CD14-positive monocyte (primary cell): ENCODE measurements around the gene MRPS9. TPM values are rescaled to one million over a fixed set of nuclear protein-coding genes. Genes with fewer than 3 reads are reported as not detected.

ENCODE experiments used
- DNase-seq, 3 donors: peaks; one replicate each; pipeline ENCODE4 v3.0.0-alpha.2; 2011 to 2022
- H2AFZ ChIP-seq: 2 replicates; pipeline ENCODE4 v1.6.0; 2012; ENCODE audit warnings: mild to moderate bottlenecking, low read depth, low read length, inconsistent platforms; ENCODE audit not compliant: insufficient read depth, poor library complexity, severe bottlenecking
- H3K27ac ChIP-seq, 2 donors: 1 replicate in 1 of 2; 2 replicates in 1 of 2; pipeline ENCODE4 v1.5.1; 2012 to 2013; ENCODE audit warnings: low read length in 2 of 2, control low read depth in 1 of 2, inconsistent platforms in 1 of 2, low read depth in 1 of 2, mild to moderate bottlenecking in 1 of 2
- H3K27me3 ChIP-seq, 2 donors: one replicate each; pipeline versions ENCODE4 v1.6.0 to v1.6.1; 2011 to 2013; ENCODE audit warnings: low read length in 2 of 2; ENCODE audit not compliant: control insufficient read depth in 2 of 2, insufficient read depth in 2 of 2
- H3K36me3 ChIP-seq, 2 donors: replicated peaks in 1 of 2; 1 replicate in 1 of 2; 2 replicates in 1 of 2; pipeline versions ENCODE4 v1.5.1 to v1.6.1; 2012 to 2013; ENCODE audit warnings: low read length in 2 of 2, control low read depth in 1 of 2, inconsistent platforms in 1 of 2, mild to moderate bottlenecking in 1 of 2; ENCODE audit not compliant: insufficient read depth in 2 of 2, control insufficient read depth in 1 of 2
- H3K4me1 ChIP-seq, 2 donors: 1 replicate in 1 of 2; 2 replicates in 1 of 2; pipeline versions ENCODE4 v1.5.1 to v1.6.1; 2012 to 2013; ENCODE audit warnings: low read length in 2 of 2, control low read depth in 1 of 2, inconsistent platforms in 1 of 2, mild to moderate bottlenecking in 1 of 2, moderate library complexity in 1 of 2; ENCODE audit not compliant: insufficient read depth in 2 of 2, control insufficient read depth in 1 of 2
- H3K4me2 ChIP-seq: replicated peaks from 2 replicates; pipeline ENCODE3; 2012; ENCODE audit warnings: low read length, moderate library complexity, mild to moderate bottlenecking; ENCODE audit not compliant: poor library complexity, severe bottlenecking; ENCODE audit errors: extremely low read depth
- H3K4me3 ChIP-seq, 3 experiments: fragments of 200-600 bp in 1 of 3; sonication (generic) in 1 of 3; replicated peaks in 1 of 3; 1 replicate in 2 of 3; 2 replicates in 1 of 3; pipeline ENCODE4 v1.5.1; 2011 to 2013; ENCODE audit warnings: low read length in 3 of 3, mild to moderate bottlenecking in 3 of 3, control low read depth in 2 of 3, low read depth in 2 of 3, inconsistent platforms in 1 of 3, moderate library complexity in 1 of 3
- H3K79me2 ChIP-seq: 2 replicates; pipeline ENCODE4 v1.6.0; 2012; ENCODE audit warnings: mild to moderate bottlenecking, control low read depth, inconsistent platforms, low read length, moderate library complexity; ENCODE audit not compliant: insufficient read depth
- H3K9ac ChIP-seq: 2 replicates; pipeline ENCODE4 v1.6.0; 2017; ENCODE audit warnings: low read length, mild to moderate bottlenecking; ENCODE audit not compliant: insufficient read depth, poor library complexity, severe bottlenecking
- H3K9me3 ChIP-seq, 2 donors: replicated peaks in 1 of 2; 1 replicate in 1 of 2; 2 replicates in 1 of 2; pipeline versions ENCODE4 v1.5.1 to v1.6.1; 2012 to 2013; ENCODE audit warnings: low read length in 2 of 2, control low read depth in 1 of 2; ENCODE audit not compliant: control insufficient read depth in 1 of 2, insufficient read depth in 1 of 2
- H4K20me1 ChIP-seq: 2 replicates; pipeline ENCODE4 v1.6.0; 2012; ENCODE audit warnings: mild to moderate bottlenecking, low read length, control low read depth, moderate library complexity; ENCODE audit not compliant: insufficient read depth
- H3K27ac Mint-ChIP-seq, 7 donors: one replicate each; pipeline ENCODE4 v1.8.0; 2020; ENCODE audit warnings: mild to moderate bottlenecking in 7 of 7, mixed read lengths in 7 of 7, moderate library complexity in 6 of 7, inconsistent platforms in 2 of 7
- H3K27me3 Mint-ChIP-seq, 3 donors: one replicate each; pipeline ENCODE4 v1.8.0; 2021 to 2022; ENCODE audit warnings: low read depth in 3 of 3, mild to moderate bottlenecking in 3 of 3, mixed read lengths in 3 of 3, moderate library complexity in 3 of 3, inconsistent platforms in 1 of 3
- H3K36me3 Mint-ChIP-seq, 2 donors: one replicate each; pipeline ENCODE4 v1.8.0; 2020; ENCODE audit warnings: mixed read lengths in 2 of 2, inconsistent platforms in 1 of 2, mild to moderate bottlenecking in 1 of 2
- H3K4me1 Mint-ChIP-seq: one replicate; pipeline ENCODE4 v1.8.0; 2020; ENCODE audit warnings: mild to moderate bottlenecking, mixed read lengths
- H3K4me3 Mint-ChIP-seq, 2 donors: one replicate each; pipeline ENCODE4 v1.8.0; 2020; ENCODE audit warnings: mild to moderate bottlenecking in 2 of 2, mixed read lengths in 2 of 2, moderate library complexity in 1 of 2
- H3K9me3 Mint-ChIP-seq, 7 donors: one replicate each; pipeline ENCODE4 v1.8.0; 2020 to 2022; ENCODE audit warnings: mixed read lengths in 7 of 7, mild to moderate bottlenecking in 6 of 7, moderate library complexity in 6 of 7, inconsistent platforms in 2 of 7
- WGBS: methylation state at CpG from one replicate; pipeline ENCODE4 v1.1.5; 2013; ENCODE audit warnings: missing lambda C conversion rate; ENCODE audit not compliant: insufficient coverage; 5-methylcytosine and 5-hydroxymethylcytosine counted together
- intact Hi-C, 2 donors: fragments of 100-400 bp; cut with micrococcal nuclease; formaldehyde crosslinking; loops; one replicate each; pipeline versions ENCODE4 v1.15.0 to v1.15.1; 2023
- polyA plus RNA-seq, 3 donors: library from polyadenylated mRNA; depleted of rRNA in 1 of 3; unstranded in 2 of 3; stranded (reverse) in 1 of 3; fragments of 300-500 nt in 2 of 3; fragments of >200 nt in 1 of 3; fragmentation: Illumina TruSeq in 2 of 3; gene quantifications; 1 replicate in 2 of 3; 2 replicates in 1 of 3; pipeline ENCODE4 v1.2.3, GENCODE V29; 2012 to 2021
- TF ChIP-seq, protein P1 (sequence below): fragments of 200-600 bp; IDR thresholded peaks from one replicate; pipeline ENCODE4 v1.8.0; 2022; ENCODE audit warnings: antibody characterized with exemption, mild to moderate bottlenecking

MRPS9 gene
- polyA plus RNA-seq, 3 donors = 9.9 to 12.5 (median 11.6) TPM

DNA sequence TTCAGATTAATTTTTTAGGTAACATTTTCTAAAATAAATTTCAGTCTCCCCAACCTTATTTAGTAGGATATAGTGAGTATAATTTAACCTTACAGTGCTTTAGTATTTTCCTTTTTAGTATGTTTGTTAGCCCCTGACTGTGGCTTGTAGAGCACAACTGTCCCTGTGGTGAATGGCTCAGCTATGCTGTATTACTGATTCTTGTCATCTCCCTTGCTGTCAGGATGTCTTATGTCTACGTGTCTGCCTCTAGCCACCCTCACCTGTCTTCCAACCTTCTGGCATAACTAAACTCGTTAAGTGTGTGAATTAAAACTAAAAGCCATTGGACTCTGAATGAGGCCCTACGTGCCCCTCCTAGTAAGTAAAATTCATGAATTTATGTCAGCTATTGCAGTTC lies 18.4 kb downstream of the MRPS9 start:
- peak overlapping the region in 1 of 7 donors; percentile 4 for H3K27ac Mint-ChIP-seq
- intact Hi-C loops = no loop called here
- Histone ChIP-seq H3K9ac (no peak overlapping the region), H4K20me1 (no peaks in the 10 kb centered on the region), H3K27me3 (no peaks in the 10 kb centered on the region), H3K79me2 (no peaks in the 10 kb centered on the region), H3K4me3 (no peak overlapping the region), H3K36me3 (peaks cover 0 to 17% of the 10 kb centered on the region in 2 donors), H3K27ac (no peak overlapping the region), H2AFZ (no peak overlapping the region), H3K4me1 (no peaks in the 10 kb centered on the region), H3K9me3 (no peaks in the 10 kb centered on the region), H3K4me2 (no peak overlapping the region)
- DNase-seq = no peak
- peaks cover 30 to 40% of the 10 kb centered on the region in 2 donors for H3K36me3 Mint-ChIP-seq
- H3K9me3 Mint-ChIP-seq = peaks cover 0 to 4% (median 3%) of the 10 kb centered on the region in 7 donors
- no peak overlapping the region for H3K4me3 Mint-ChIP-seq
- TF ChIP-seq, protein P1, sequence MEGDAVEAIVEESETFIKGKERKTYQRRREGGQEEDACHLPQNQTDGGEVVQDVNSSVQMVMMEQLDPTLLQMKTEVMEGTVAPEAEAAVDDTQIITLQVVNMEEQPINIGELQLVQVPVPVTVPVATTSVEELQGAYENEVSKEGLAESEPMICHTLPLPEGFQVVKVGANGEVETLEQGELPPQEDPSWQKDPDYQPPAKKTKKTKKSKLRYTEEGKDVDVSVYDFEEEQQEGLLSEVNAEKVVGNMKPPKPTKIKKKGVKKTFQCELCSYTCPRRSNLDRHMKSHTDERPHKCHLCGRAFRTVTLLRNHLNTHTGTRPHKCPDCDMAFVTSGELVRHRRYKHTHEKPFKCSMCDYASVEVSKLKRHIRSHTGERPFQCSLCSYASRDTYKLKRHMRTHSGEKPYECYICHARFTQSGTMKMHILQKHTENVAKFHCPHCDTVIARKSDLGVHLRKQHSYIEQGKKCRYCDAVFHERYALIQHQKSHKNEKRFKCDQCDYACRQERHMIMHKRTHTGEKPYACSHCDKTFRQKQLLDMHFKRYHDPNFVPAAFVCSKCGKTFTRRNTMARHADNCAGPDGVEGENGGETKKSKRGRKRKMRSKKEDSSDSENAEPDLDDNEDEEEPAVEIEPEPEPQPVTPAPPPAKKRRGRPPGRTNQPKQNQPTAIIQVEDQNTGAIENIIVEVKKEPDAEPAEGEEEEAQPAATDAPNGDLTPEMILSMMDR = no peak
- no peaks in the 10 kb centered on the region for H3K27me3 Mint-ChIP-seq
- WGBS = no CpG with 5 or more reads among the region's 3 CpGs
- H3K4me1 Mint-ChIP-seq = no peaks in the 10 kb centered on the region

DNA sequence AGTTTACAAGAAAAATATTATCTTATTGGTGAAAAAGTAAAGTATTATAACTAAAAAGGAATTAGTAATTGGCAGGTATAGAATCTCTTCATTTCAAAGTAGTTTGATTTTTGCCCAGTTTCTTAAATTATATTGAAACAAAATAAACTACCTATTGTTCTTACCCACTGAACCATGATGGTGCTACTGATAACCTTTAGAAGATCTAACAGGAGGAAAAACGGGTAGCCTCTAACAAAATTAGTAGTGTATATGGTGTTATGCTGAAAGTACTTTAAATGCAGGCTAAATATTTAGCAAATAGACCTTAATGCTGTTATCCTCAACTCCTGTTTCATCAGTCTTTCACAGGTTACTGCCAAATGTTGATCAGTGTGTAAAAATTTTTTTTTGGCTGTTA lies 19.1 kb downstream of the MRPS9 start:
- H3K9me3 Mint-ChIP-seq = peaks cover 0 to 4% (median 2%) of the 10 kb centered on the region in 7 donors
- H3K4me1 Mint-ChIP-seq = no peaks in the 10 kb centered on the region
- intact Hi-C loops = no loop called here
- no peak overlapping the region for H3K27ac Mint-ChIP-seq
- no CpG with 5 or more reads among the region's 1 CpG for WGBS
- TF ChIP-seq, protein P1 = no peak
- no peaks in the 10 kb centered on the region for H3K27me3 Mint-ChIP-seq
- Histone ChIP-seq H3K79me2 (no peaks in the 10 kb centered on the region), H3K4me2 (no peak overlapping the region), H3K36me3 (peaks cover 0 to 12% of the 10 kb centered on the region in 2 donors), H3K9me3 (no peaks in the 10 kb centered on the region), H3K27ac (no peak overlapping the region), H4K20me1 (no peaks in the 10 kb centered on the region), H3K9ac (no peak overlapping the region), H2AFZ (no peak overlapping the region), H3K4me1 (no peaks in the 10 kb centered on the region), H3K4me3 (no peak overlapping the region), H3K27me3 (no peaks in the 10 kb centered on the region)
- H3K4me3 Mint-ChIP-seq = no peak overlapping the region
- peaks cover 28 to 39% of the 10 kb centered on the region in 2 donors for H3K36me3 Mint-ChIP-seq
- no peak for DNase-seq
